K562 (cell line): ENCODE results near the gene HK1. TPM values are rescaled to one million over a fixed set of nuclear protein-coding genes. Genes with fewer than 3 reads are reported as not detected.

Experiments
- ATAC-seq: fragments of 200-7000 bp; cut with Tn5 transposase; 3 replicates; pipeline ENCODE4 v1.9.1; 2020; ENCODE audit warnings: moderate library complexity
- BruUV-seq: library from RNA; stranded (reverse); fragments of 400-500 nt; replicated peaks from 2 replicates; lab custom pipeline; 2021; lab: Mats Ljungman, UMichigan
- CTCF ChIA-PET: fragments of 300-600 bp; formaldehyde crosslinking; extraction: SDS; loops from one replicate; lab custom pipeline; 2021; ENCODE audit warnings: low intra/inter-chr PET ratio; lab: Yijun Ruan, JAX
- POLR2A ChIA-PET: fragments of 300-600, 350-650 bp; sonication (Branson Sonifier 250); formaldehyde crosslinking; extraction: SDS; loops from one replicate; lab custom pipeline; 2021; ENCODE audit warnings: antibody characterized with exemption, inconsistent platforms; lab: Yijun Ruan, JAX
- DNase-seq, 4 experiments: peaks; one replicate each; pipeline versions ENCODE4 v3.0.0 to v3.0.0-alpha.2; 2011 to 2018; ENCODE audit warnings: low spot score in 3 of 4, mixed read lengths in 3 of 4; ENCODE audit errors: extremely low read depth in 1 of 4
- FAIRE-seq: peaks from 2 replicates; lab custom pipeline; 2011; peaks lifted over from hg19 to GRCh38; lab: Jason Lieb, UNC
- H2AFZ ChIP-seq: 2 replicates; pipeline ENCODE4 v1.6.0; 2011; ENCODE audit warnings: low read depth, low read length, control low read depth, inconsistent platforms
- H3K27ac ChIP-seq: fragments of 200-600 bp; 3 replicates; pipeline ENCODE4 v1.8.0; 2011; ENCODE audit warnings: low read depth, mild to moderate bottlenecking, control low read depth, inconsistent platforms, low read length, moderate library complexity, mixed read lengths; ENCODE audit errors: extremely low read depth
- H3K27me3 ChIP-seq, 2 experiments: fragments of 300-600 bp in 1 of 2; 2 replicates in 1 of 2; 3 replicates in 1 of 2; pipeline versions ENCODE4 v1.6.0 to v1.8.0; 2011; ENCODE audit warnings: inconsistent platforms in 2 of 2, low read length in 2 of 2, mild to moderate bottlenecking in 1 of 2, mixed read lengths in 1 of 2, moderate library complexity in 1 of 2; ENCODE audit not compliant: control insufficient read depth in 2 of 2, insufficient read depth in 2 of 2
- H3K36me3 ChIP-seq: fragments of 300-600 bp; 3 replicates; pipeline ENCODE4 v1.8.0; 2011; ENCODE audit warnings: mild to moderate bottlenecking, low read length, inconsistent platforms; ENCODE audit not compliant: control insufficient read depth, insufficient read depth
- H3K4me1 ChIP-seq, 2 experiments: fragments of 200-600 bp in 1 of 2; replicated peaks in 1 of 2; 2 replicates in 1 of 2; 3 replicates in 1 of 2; pipeline versions ENCODE4 v1.5.1 to v1.8.0; 2011; ENCODE audit warnings: inconsistent platforms in 2 of 2, low read length in 2 of 2, mild to moderate bottlenecking in 1 of 2, mixed read lengths in 1 of 2, moderate library complexity in 1 of 2; ENCODE audit not compliant: control insufficient read depth in 2 of 2, insufficient read depth in 2 of 2
- H3K4me2 ChIP-seq: 2 replicates; pipeline ENCODE4 v1.6.1; 2011; ENCODE audit warnings: low read length, control low read depth, inconsistent platforms, mixed read lengths; ENCODE audit not compliant: insufficient read depth
- H3K4me3 ChIP-seq: fragments of 200-600 bp; sonication (generic), shearing (Covaris generic); 2 replicates; pipeline ENCODE4 v1.5.1; 2016; ENCODE audit warnings: control low read depth, inconsistent platforms
- H3K79me2 ChIP-seq: fragments of 200-600 bp; 3 replicates; pipeline ENCODE4 v1.8.0; 2011; ENCODE audit warnings: low read length, inconsistent platforms; ENCODE audit not compliant: control insufficient read depth, insufficient read depth
- H3K9ac ChIP-seq, 2 experiments: 2 replicates each; pipeline versions ENCODE4 v1.6.0 to v1.6.1; 2011; ENCODE audit warnings: low read depth in 2 of 2, low read length in 2 of 2, control low read depth in 1 of 2, inconsistent platforms in 1 of 2, mild to moderate bottlenecking in 1 of 2, mixed read lengths in 1 of 2; ENCODE audit not compliant: insufficient read depth in 1 of 2
- H3K9me1 ChIP-seq: one replicate; pipeline ENCODE4 v1.6.0; 2011; ENCODE audit warnings: inconsistent platforms, mild to moderate bottlenecking, low read length, moderate library complexity; ENCODE audit not compliant: control insufficient read depth, insufficient read depth
- H3K9me3 ChIP-seq: replicated peaks from 2 replicates; pipeline ENCODE4 v1.5.1; 2011; ENCODE audit warnings: low read depth, low read length, inconsistent platforms; ENCODE audit not compliant: control insufficient read depth, insufficient read depth
- H4K20me1 ChIP-seq: replicated peaks from 2 replicates; pipeline ENCODE4 v1.6.1; 2011; ENCODE audit warnings: low read length, inconsistent platforms, mixed read lengths; ENCODE audit not compliant: control insufficient read depth, insufficient read depth
- ARID2 ChIP-seq: fragments of 450-650 bp; IDR thresholded peaks from 2 replicates; pipeline ENCODE4 v1.6.1; 2017; ENCODE audit warnings: antibody characterized with exemption, mild to moderate bottlenecking
- CREM ChIP-seq: IDR thresholded peaks from 2 replicates; pipeline ENCODE4 v1.6.1; 2014; ENCODE audit warnings: antibody characterized with exemption, low read depth
- GTF3C2 ChIP-seq: IDR thresholded peaks from 3 replicates; pipeline ENCODE4 v1.6.1; 2011; ENCODE audit warnings: borderline replicate concordance, mild to moderate bottlenecking, moderate library complexity; ENCODE audit not compliant: insufficient read length; ENCODE audit errors: extremely low read depth
- HNRNPK ChIP-seq: fragments of 200-400 bp; formaldehyde crosslinking; IDR thresholded peaks from one replicate; pipeline ENCODE4 v1.6.1; 2018; ENCODE audit warnings: mild to moderate bottlenecking, low read depth, low read length; ENCODE audit not compliant: poor library complexity, severe bottlenecking
- MAZ ChIP-seq, 2 experiments: fragments of 450-650 bp in 1 of 2; sonication (generic) in 1 of 2; formaldehyde crosslinking; IDR thresholded peaks in 1 of 2; conservative IDR thresholded peaks in 1 of 2; 2 replicates each; pipeline versions ENCODE4 v1.4.0 to v1.5.0; 2020; ENCODE audit warnings: mild to moderate bottlenecking in 1 of 2, missing genetic modification reagents in 1 of 2
- PATZ1 ChIP-seq: fragments of 250-450 bp; sonication (Bioruptor Pico); IDR thresholded peaks from 2 replicates; pipeline ENCODE4 v1.5.0; 2020; ENCODE audit warnings: mild to moderate bottlenecking, borderline replicate concordance
- SP1 ChIP-seq: sonication (generic); formaldehyde crosslinking; IDR thresholded peaks from 2 replicates; pipeline ENCODE4 v1.8.1; 2022; ENCODE audit warnings: mild to moderate bottlenecking, missing genetic modification reagents
- SRF ChIP-seq, 2 experiments: fragments of 250-450, 450-650 bp in 1 of 2; sonication (Bioruptor Pico) in 1 of 2; sonication (generic) in 1 of 2; formaldehyde crosslinking; IDR thresholded peaks; 2 replicates each; pipeline versions ENCODE4 v1.5.0 to v1.5.1; 2020 to 2022; ENCODE audit warnings: mild to moderate bottlenecking in 1 of 2, missing genetic modification reagents in 1 of 2
- ZBTB33 ChIP-seq: sonication (generic); formaldehyde crosslinking; IDR thresholded peaks from 2 replicates; pipeline ENCODE4 v1.8.1; 2023; ENCODE audit warnings: mild to moderate bottlenecking, missing genetic modification reagents
- ZKSCAN3 ChIP-seq: fragments of 250-450 bp; sonication (Bioruptor Pico); IDR thresholded peaks from 2 replicates; pipeline ENCODE4 v1.4.0; 2020
- ZNF263 ChIP-seq: sonication (generic); formaldehyde crosslinking; IDR thresholded peaks from 2 replicates; pipeline ENCODE4 v1.8.0; 2022; ENCODE audit warnings: mild to moderate bottlenecking, missing genetic modification reagents, borderline replicate concordance
- WGBS: fragments of 100-300 bp; shearing (Covaris generic); methylation state at CpG from one replicate; pipeline ENCODE4 v1.1.6; 2016; ENCODE audit warnings: low coverage, mixed read lengths; ENCODE audit not compliant: insufficient coverage; ENCODE audit errors: missing lambda C conversion rate; 5-methylcytosine and 5-hydroxymethylcytosine counted together
- in situ Hi-C: fragments of 300-500 bp; cut with MboI; formaldehyde crosslinking; loops from 4 replicates; pipeline ENCODE4 v1.15.0; 2018; ENCODE audit warnings: inconsistent platforms, mixed read lengths
- intact Hi-C: fragments of 100-400 bp; cut with micrococcal nuclease; formaldehyde crosslinking; loops from 2 replicates; pipeline ENCODE4 v1.14.2; 2022
- polyA plus RNA-seq, 8 experiments: library from polyadenylated mRNA; depleted of rRNA in 4 of 8; stranded (reverse) in 5 of 8; unstranded in 3 of 8; fragments of >200 nt; fragmentation: Nextera tagmentation in 2 of 8; fragmentation: Illumina TruSeq in 1 of 8; extraction: Ambion mirVana in 2 of 8; extraction: Trizol in 1 of 8; gene quantifications; 2 replicates each; pipeline versions ENCODE4 v1.2.1 to v1.2.3, GENCODE V29; 2011 to 2014; ENCODE audit warnings: inconsistent platforms in 1 of 8, missing spikeins in 1 of 8
- total RNA-seq, 7 experiments: library from RNA; depleted of rRNA in 6 of 7; stranded (reverse); fragments of >200 nt in 6 of 7; fragmentation: Illumina TruSeq in 2 of 7; extraction: Trizol in 2 of 7; gene quantifications; 2 replicates each; pipeline versions ENCODE4 v1.2.1 to v1.2.3, GENCODE V29; 2011 to 2021; ENCODE audit warnings: low replicate concordance in 1 of 7

The HK1 gene
- total and polyA plus RNA-seq, 9 of the 15 experiments (the other 6 are each of a cell fraction or from before 2014, with no cell fraction given) = 29.2 to 444 (median 193) TPM

GRCh38 chr10:69391158-69391557 lies 112.9 kb downstream of the HK1 start (continued):
- TF ChIP-seq GTF3C2 = no peak

- Histone ChIP-seq H3K4me2 (no peak overlapping the region), H2AFZ (no peak overlapping the region)
- intact Hi-C loops = loop anchor here (1.0 to 5.0 kb wide), 3 partner anchors 79 to 385 kb away; no protein-coding TSS in a partner anchor
- TF ChIP-seq SRF (CRISPR knock-in tag; IDR thresholded peaks at IDR 0.05) (0 out of 4 replicates have a peak, but pooled peaks of 1 of the 2 experiments have one; percentile 42), HNRNPK (no peak), SP1 (CRISPR knock-in tag) (peak; percentile 25; the same call in 1 of the 2 replicates), MAZ (CRISPR knock-in tag; conservative IDR thresholded peaks at IDR 0.05 in 1 of 2, IDR thresholded peaks at IDR 0.05 in 1 of 2) (peak in 1 of 2 experiments; percentile 84; a peak in 1 of 4 replicates), ZBTB33 (CRISPR knock-in tag) (peak; percentile 20; the same call in 1 of the 2 replicates), ZKSCAN3 (CRISPR knock-in tag) (no peak), ARID2 (peak; percentile 90), PATZ1 (CRISPR knock-in tag) (0 out of 2 replicates have a peak, but pooled peaks have one; percentile 38), CREM (peak; percentile 37; the same call in 1 of the 2 replicates), ZNF263 (CRISPR knock-in tag) (peak; percentile 43; the same call in 1 of the 2 replicates)
Measured at GRCh38 chr10:69392481-69393000, 114.2 kb downstream of the HK1 start.

More at GRCh38 chr10:69392481-69393000, 114.2 kb downstream of the HK1 start:
- Histone ChIP-seq H3K79me2 (no peaks in the 10 kb centered on the region), H3K4me3 (no peak overlapping the region), H3K27me3 (no peaks in the 10 kb centered on the region), H3K36me3 (peaks cover 98% of the 10 kb centered on the region), H4K20me1 (peaks cover 15% of the 10 kb centered on the region; the same call in 1 of the 2 replicates), H3K9ac (no peak overlapping the region; a peak in 1 of 4 replicates), H3K27ac (peak overlapping the region; percentile 10; the same call in 1 of the 3 replicates), H3K4me1 (peaks cover 12 to 17% of the 10 kb centered on the region in 2 experiments; a peak in 4 of 5 replicates), H3K9me3 (no peaks in the 10 kb centered on the region), H3K9me1 (no peaks in the 10 kb centered on the region)
- WGBS = 23% methylated on average over 7 of the region's 7 CpGs
- DNase-seq (peak; percentile 83 to 92 (median 87)), FAIRE-seq (peak; percentile 99), ATAC-seq (peak; percentile 92)
- BruUV-seq = no TSS peak
- POLR2A ChIA-PET = interaction anchor here (0.7 to 1.6 kb wide), 9 partner anchors 11 to 290 kb away, joined by 3 to 8 read pairs (median 3); no protein-coding TSS in a partner anchor
- in situ Hi-C loops = no loop called here
- CTCF ChIA-PET = interaction anchor here (0.6 to 3.2 kb wide), 7 partner anchors 155 to 390 kb away, joined by 3 to 71 read pairs (median 6); no protein-coding TSS in a partner anchor
